Thyroid gland (tissue), 4 donors: ENCODE measurements around the gene NSMCE1. TPM values are rescaled to one million over a fixed set of nuclear protein-coding genes. Genes with fewer than 3 reads are reported as not detected.
"Not testable (repeated sequence)": the region's sequence is repeated elsewhere in the genome, so short reads cannot be mapped to it uniquely, and the experiment has no call there.

Source experiments
- DNase-seq, 2 donors: peaks; one replicate each; pipeline ENCODE4 v3.0.0-alpha.2; 2019
- H3K27ac ChIP-seq, 3 donors: fragments of 200-600 bp; sonication (generic); 1 replicate in 2 of 3; 2 replicates in 1 of 3; pipeline ENCODE4 v1.5.1; 2016 to 2019; ENCODE audit warnings: mild to moderate bottlenecking in 1 of 3, moderate library complexity in 1 of 3
- H3K27me3 ChIP-seq: fragments of 200-600 bp; sonication (generic); one replicate; pipeline ENCODE4 v1.5.1; 2019
- H3K36me3 ChIP-seq, 2 donors: fragments of 200-600 bp; sonication (generic); one replicate each; pipeline ENCODE4 v1.5.1; 2016 to 2019
- H3K4me1 ChIP-seq, 2 donors: fragments of 200-600 bp; sonication (generic); one replicate each; pipeline ENCODE4 v1.5.1; 2017 to 2019
- H3K4me3 ChIP-seq, 3 donors: fragments of 200-600 bp; sonication (generic); replicated peaks in 1 of 3; 1 replicate in 2 of 3; 2 replicates in 1 of 3; pipeline ENCODE4 v1.5.1; 2016; ENCODE audit warnings: mild to moderate bottlenecking in 1 of 3
- H3K9me3 ChIP-seq: fragments of 200-600 bp; sonication (generic); one replicate; pipeline ENCODE4 v1.5.1; 2017
- CTCF ChIP-seq, 6 experiments: fragments of 200-600 bp in 3 of 6; fragments of 450-650 bp in 3 of 6; sonication (generic) in 3 of 6; IDR thresholded peaks; one replicate each; pipeline ENCODE4 v1.5.1; 2016 to 2019; ENCODE audit warnings: antibody characterized with exemption in 6 of 6, mild to moderate bottlenecking in 2 of 6, inconsistent platforms in 1 of 6, moderate library complexity in 1 of 6
- POLR2A ChIP-seq, 2 donors: fragments of 450-650 bp; IDR thresholded peaks; one replicate each; pipeline ENCODE4 v1.6.1; 2017; ENCODE audit warnings: antibody characterized with exemption in 2 of 2, mild to moderate bottlenecking in 2 of 2, moderate library complexity in 1 of 2
- WGBS, 2 donors: methylation state at CpG; one replicate each; pipeline ENCODE4 v1.1.5; 2017; 5-methylcytosine and 5-hydroxymethylcytosine counted together
- intact Hi-C: fragments of 100-400 bp; cut with DNase I; formaldehyde crosslinking; loops from one replicate; pipeline ENCODE4 v1.15.1; 2023
- total RNA-seq, 4 donors: library from RNA; depleted of rRNA; stranded (reverse); fragments of >200 nt; gene quantifications; one replicate each; pipeline ENCODE4 v1.2.3, GENCODE V29; 2016

The NSMCE1 gene
- total RNA-seq, 4 donors from 2014 or later = 40.5 to 52.6 (median 48.8) TPM

GRCh38 chr16:27248036-27248435, 20.5 kb downstream of the NSMCE1 start:
- H3K4me3 ChIP-seq = no peak overlapping the region
- peaks cover 24 to 34% of the 10 kb centered on the region in 2 donors for H3K4me1 ChIP-seq
- intact Hi-C loops = no loop called here
- H3K27me3 ChIP-seq = no peaks in the 10 kb centered on the region
- H3K36me3 ChIP-seq = no peaks in the 10 kb centered on the region
- no peak for DNase-seq
- 98% methylated on average over 2 of the region's 2 CpGs for WGBS, 2 donors
- H3K9me3 ChIP-seq = no peaks in the 10 kb centered on the region
- TF ChIP-seq POLR2A (IDR thresholded peaks at IDR 0.05) (no peak), CTCF (IDR thresholded peaks at IDR 0.05) (no peak)
- H3K27ac ChIP-seq = no peak overlapping the region

- H3K4me3 ChIP-seq, H3K9me3 ChIP-seq, H3K27me3 ChIP-seq, intact Hi-C loops, H3K36me3 ChIP-seq, DNase-seq: not testable (repeated sequence)
- WGBS, 2 donors = 82 to 84% methylated on average over 1 of the region's 1 CpG
- Histone ChIP-seq H3K4me1 (peaks cover 27 to 42% of the 10 kb centered on the region in 2 donors), H3K27ac (peak overlapping the region in 1 of 3 donors; percentile 72)
These were observed 21.5 kb downstream of the NSMCE1 start for GRCh38 chr16:27247076-27247475.

- no peaks in the 10 kb centered on the region for H3K36me3 ChIP-seq
- no peaks in the 10 kb centered on the region for H3K27me3 ChIP-seq
- no peaks in the 10 kb centered on the region for H3K9me3 ChIP-seq
- H3K27ac ChIP-seq = peak overlapping the region; percentile 33 to 72 (median 65)
- no peak overlapping the region for H3K4me3 ChIP-seq
- intact Hi-C loops = no loop called here
- WGBS, 2 donors = 60 to 66% methylated on average over 4 of the region's 4 CpGs
- TF ChIP-seq POLR2A (IDR thresholded peaks at IDR 0.05) (no peak), CTCF (IDR thresholded peaks at IDR 0.05) (no peak)
- DNase-seq = no peak
- peaks cover 27 to 46% of the 10 kb centered on the region in 2 donors for H3K4me1 ChIP-seq
These were observed 22.1 kb downstream of the NSMCE1 start for GRCh38 chr16:27246439-27246838.

- no peaks in the 10 kb centered on the region for H3K9me3 ChIP-seq
- DNase-seq = peak; percentile 80 to 84
- intact Hi-C loops = no loop called here
- TF ChIP-seq CTCF (IDR thresholded peaks at IDR 0.05) (no peak), POLR2A (IDR thresholded peaks at IDR 0.05) (peak in 1 of 2 donors; percentile 35)
- H3K4me1 ChIP-seq = peaks cover 27 to 54% of the 10 kb centered on the region in 2 donors
- WGBS, 2 donors = 47 to 57% methylated on average over 19 of the region's 19 CpGs
- no peaks in the 10 kb centered on the region for H3K27me3 ChIP-seq
- H3K27ac ChIP-seq = peak overlapping the region; percentile 33 to 72 (median 65)
- H3K36me3 ChIP-seq = no peaks in the 10 kb centered on the region
- no peak overlapping the region for H3K4me3 ChIP-seq
These were observed 23.0 kb downstream of the NSMCE1 start for GRCh38 chr16:27245276-27246172.

GRCh38 chr16:27244363-27244755, 24.2 kb downstream of the NSMCE1 start:
- WGBS, 2 donors = 91 to 97% methylated on average over 7 of the region's 7 CpGs
- peak overlapping the region; percentile 33 to 72 (median 65) for H3K27ac ChIP-seq
- no peaks in the 10 kb centered on the region for H3K36me3 ChIP-seq
- no peak for DNase-seq
- TF ChIP-seq CTCF (IDR thresholded peaks at IDR 0.05) (no peak), POLR2A (IDR thresholded peaks at IDR 0.05) (no peak)
- H3K27me3 ChIP-seq = no peaks in the 10 kb centered on the region
- H3K9me3 ChIP-seq = no peaks in the 10 kb centered on the region
- intact Hi-C loops = loop anchor here (5.0 kb wide), 1 partner anchor 83 kb away; no protein-coding TSS in a partner anchor
- H3K4me3 ChIP-seq = no peak overlapping the region
- H3K4me1 ChIP-seq = peaks cover 27 to 54% of the 10 kb centered on the region in 2 donors
